Esophagus muscularis mucosa (tissue), 3 donors: ENCODE data around the gene TMCC3.
"Not testable (repeated sequence)": the region's sequence is repeated elsewhere in the genome, so short reads cannot be mapped to it uniquely, and the experiment has no call there.

Experiments used
- CTCF ChIP-seq, 3 experiments: fragments of 200-600 bp in 2 of 3; fragments of 450-650 bp in 1 of 3; sonication (generic) in 2 of 3; IDR thresholded peaks; one replicate each; pipeline ENCODE4 v1.5.1; 2017 to 2019; ENCODE audit warnings: antibody characterized with exemption in 3 of 3, mild to moderate bottlenecking in 2 of 3, moderate library complexity in 1 of 3
- POLR2A ChIP-seq: fragments of 450-650 bp; IDR thresholded peaks from one replicate; pipeline ENCODE4 v1.6.1; 2017; ENCODE audit warnings: antibody characterized with exemption, moderate library complexity, mild to moderate bottlenecking, low read depth

GRCh38 chr12:94592723-94593122 is 57.6 kb downstream of the TMCC3 start:
- not testable (repeated sequence) for TF ChIP-seq CTCF (IDR thresholded peaks at IDR 0.05); POLR2A
